Breast epithelium (tissue), 3 donors: ENCODE data around the gene MED1.

Source experiments
- POLR2A ChIP-seq: fragments of 450-650 bp; IDR thresholded peaks from one replicate; pipeline ENCODE4 v1.6.1; 2016; ENCODE audit warnings: antibody characterized with exemption, mild to moderate bottlenecking, moderate library complexity
- TF ChIP-seq, protein P1 (sequence below), 3 donors: fragments of 450-650 bp; IDR thresholded peaks; one replicate each; pipeline ENCODE4 v1.5.1; 2016 to 2017; ENCODE audit warnings: antibody characterized with exemption in 3 of 3, mild to moderate bottlenecking in 3 of 3, moderate library complexity in 3 of 3

DNA sequence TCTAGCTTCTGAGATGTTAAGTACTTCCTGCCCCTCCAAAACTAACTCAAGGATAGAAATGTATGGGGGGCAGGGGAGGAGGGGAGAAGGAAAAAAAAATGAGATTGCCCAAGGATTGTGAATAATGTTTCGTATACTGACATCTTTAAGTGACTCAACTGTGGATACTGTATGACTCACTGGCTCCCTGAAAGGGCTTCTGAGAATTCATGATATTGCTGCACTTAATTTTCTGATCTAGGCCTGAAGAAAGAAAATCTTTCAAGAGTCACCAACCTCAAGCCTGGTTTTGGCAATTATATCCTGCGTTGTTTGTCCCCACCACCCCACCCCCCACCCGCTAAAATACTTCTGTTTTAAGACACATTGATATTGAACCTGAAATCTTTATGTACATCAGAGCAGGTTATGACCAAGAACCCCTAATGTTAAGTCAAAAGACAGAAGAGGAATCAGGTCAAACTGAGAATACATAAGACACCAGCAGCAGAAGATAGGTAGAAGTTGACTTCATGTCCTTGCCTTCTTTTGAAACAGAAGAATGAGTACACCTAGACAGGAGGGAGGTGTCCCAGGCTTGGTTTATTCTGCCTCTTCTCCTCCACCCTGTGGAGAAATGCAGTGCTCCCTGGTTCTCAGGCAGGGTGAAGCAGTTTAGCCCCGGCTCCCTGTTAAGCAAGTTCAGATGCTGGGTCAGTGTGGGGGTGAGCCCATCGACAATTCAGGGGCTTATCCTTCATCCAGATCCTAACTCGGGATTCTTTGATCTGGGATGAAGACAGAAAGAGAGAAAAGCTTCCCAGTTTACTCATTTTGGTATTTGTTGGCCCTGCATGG is 46.3 kb downstream of the MED1 start:
- TF ChIP-seq POLR2A = no peak
- TF ChIP-seq, protein P1, sequence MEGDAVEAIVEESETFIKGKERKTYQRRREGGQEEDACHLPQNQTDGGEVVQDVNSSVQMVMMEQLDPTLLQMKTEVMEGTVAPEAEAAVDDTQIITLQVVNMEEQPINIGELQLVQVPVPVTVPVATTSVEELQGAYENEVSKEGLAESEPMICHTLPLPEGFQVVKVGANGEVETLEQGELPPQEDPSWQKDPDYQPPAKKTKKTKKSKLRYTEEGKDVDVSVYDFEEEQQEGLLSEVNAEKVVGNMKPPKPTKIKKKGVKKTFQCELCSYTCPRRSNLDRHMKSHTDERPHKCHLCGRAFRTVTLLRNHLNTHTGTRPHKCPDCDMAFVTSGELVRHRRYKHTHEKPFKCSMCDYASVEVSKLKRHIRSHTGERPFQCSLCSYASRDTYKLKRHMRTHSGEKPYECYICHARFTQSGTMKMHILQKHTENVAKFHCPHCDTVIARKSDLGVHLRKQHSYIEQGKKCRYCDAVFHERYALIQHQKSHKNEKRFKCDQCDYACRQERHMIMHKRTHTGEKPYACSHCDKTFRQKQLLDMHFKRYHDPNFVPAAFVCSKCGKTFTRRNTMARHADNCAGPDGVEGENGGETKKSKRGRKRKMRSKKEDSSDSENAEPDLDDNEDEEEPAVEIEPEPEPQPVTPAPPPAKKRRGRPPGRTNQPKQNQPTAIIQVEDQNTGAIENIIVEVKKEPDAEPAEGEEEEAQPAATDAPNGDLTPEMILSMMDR (IDR thresholded peaks at IDR 0.05) = no peak
